ENCODE results near the gene LSMEM2.
A peak's percentile ranks its signal among the peaks of the same experiment; 100 is the strongest.

- TF ChIP-seq IRF1 (CRISPR knock-in tag; IDR thresholded peaks at IDR 0.05; ENCODE audit: borderline replicate concordance) (no peak), HDGF (IDR thresholded peaks at IDR 0.05) (no peak), SAP30 (IDR thresholded peaks at IDR 0.05; ENCODE audit: borderline replicate concordance, insufficient read depth, low read depth, low read length, poor library complexity, severe bottlenecking) (peak; percentile 3), REST (IDR thresholded peaks at IDR 0.05; ENCODE audit: borderline replicate concordance) (no peak), REST (CRISPR knock-in tag; IDR thresholded peaks at IDR 0.05; ENCODE audit: low read depth) (no peak), ZNF280B (CRISPR knock-in tag; IDR thresholded peaks at IDR 0.05) (no peak), STAG1 (CRISPR knock-in tag; IDR thresholded peaks at IDR 0.05; ENCODE audit: borderline replicate concordance) (no peak), LEF1 (IDR thresholded peaks at IDR 0.05) (no peak), RAD21 (CRISPR knock-in tag; conservative IDR thresholded peaks at IDR 0.05 in 1 of 2, IDR thresholded peaks at IDR 0.05 in 1 of 2) (no peak), CHCHD3 (CRISPR knock-in tag; IDR thresholded peaks at IDR 0.05) (no peak), MXI1 (IDR thresholded peaks at IDR 0.05; ENCODE audit: low read depth, low read length) (no peak), ZNF431 (CRISPR knock-in tag; IDR thresholded peaks at IDR 0.05) (no peak)
Measured at GRCh38 chr3:50236484-50237132, 42.3 kb upstream of the LSMEM2 start.
